GM19463 (cell line): Measurements from ENCODE around the gene FNIP1.
"Not testable (repeated sequence)": the region's sequence is repeated elsewhere in the genome, so short reads cannot be mapped to it uniquely, and the experiment has no call there.

Experiments
- ATAC-seq: cut with Tn5 transposase; IDR thresholded peaks from one replicate; pipeline ENCODE4 v1.9.1; 2021; ENCODE audit warnings: mild to moderate bottlenecking, moderate library complexity; ENCODE audit not compliant: unreplicated experiment

The FNIP1 gene

DNA sequence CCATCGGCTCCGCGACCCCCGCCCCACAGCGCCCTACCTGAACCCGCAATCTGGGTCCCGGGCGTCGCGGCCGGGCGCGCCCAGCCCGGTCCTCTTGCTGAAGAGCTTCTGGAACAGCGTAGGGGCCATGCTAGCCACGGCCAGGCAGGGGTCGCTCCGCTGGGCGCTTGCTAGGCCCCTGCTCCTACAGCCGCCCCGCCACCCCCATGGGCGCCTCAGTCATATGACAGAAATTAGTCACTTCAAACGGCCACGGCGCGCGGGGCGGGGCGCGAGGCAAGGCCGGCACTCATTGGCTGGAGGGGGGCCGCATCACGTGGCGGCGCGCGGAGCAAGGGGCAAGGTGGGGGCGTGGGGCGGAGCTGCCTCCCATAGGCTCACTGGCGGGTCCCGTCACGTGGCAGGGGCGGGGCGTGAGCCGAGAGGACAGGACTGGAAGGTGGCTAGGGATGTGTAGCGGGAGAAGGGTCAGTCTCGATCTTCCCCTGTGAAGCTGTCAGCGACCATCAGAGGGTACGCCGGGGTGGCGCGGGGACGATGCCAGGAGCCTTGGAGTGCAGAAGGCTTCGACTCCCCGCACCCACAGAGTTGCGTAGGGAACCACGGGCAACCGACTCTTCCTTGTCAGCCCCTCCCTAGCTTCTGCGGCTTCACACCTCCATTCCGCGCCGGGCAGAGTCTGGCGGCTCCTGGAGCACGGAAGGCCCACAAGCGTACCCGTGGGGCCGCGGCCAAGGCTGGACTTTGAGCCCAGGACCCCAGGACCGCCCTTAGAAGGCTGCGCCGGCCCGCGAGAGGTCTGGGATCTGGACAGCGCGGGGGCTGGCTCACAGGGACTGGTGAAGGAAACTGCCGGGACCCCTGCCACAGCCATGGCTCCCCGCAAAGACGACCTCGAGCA, at the start of gene FNIP1:
Gene FNIP1 (minus strand): TSS at position 225 of the 901 bp plus-strand sequence. CDS start 96 bp downstream, at position 129.
- ATAC-seq: peak; percentile 91

DNA sequence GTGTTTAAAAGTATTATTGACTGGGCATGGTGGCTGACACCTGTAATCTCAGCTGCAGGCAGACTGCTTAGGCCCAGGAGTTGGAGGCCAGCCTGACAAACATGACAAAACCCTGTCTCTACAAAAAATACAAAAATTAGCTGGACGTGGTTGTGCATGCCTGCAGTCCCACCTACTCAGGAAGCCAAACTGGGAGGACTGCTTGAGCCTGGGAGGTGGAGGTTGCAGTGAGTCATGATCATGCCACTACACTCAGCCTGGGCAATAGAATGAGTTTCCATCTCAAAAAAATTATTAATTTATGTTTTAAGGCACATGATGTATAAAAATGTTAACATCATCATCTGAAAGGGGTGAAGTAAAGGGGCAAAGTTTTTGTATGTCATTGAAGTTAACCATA, 49.7 kb upstream of the FNIP1 start:
- ATAC-seq: no peak

DNA sequence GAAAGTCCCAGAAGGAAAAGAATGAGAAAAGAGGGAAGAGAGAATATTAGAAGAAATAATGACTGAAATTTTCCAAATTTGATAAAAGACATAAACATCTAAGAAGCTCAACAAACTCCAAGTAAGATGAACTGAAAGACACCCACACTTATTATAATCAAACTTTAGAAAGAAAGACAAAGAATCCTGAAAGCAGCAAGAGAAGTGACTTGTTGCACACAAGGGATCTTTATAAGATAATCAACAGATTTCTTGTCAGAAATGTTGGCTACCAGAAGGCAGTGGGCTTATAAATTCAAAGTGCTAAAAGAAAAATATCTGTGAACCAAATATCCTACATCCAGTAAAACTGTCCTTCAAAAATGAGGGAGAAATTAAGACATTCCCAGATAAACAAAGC, 49.0 kb upstream of the FNIP1 start:
- no peak for ATAC-seq

DNA sequence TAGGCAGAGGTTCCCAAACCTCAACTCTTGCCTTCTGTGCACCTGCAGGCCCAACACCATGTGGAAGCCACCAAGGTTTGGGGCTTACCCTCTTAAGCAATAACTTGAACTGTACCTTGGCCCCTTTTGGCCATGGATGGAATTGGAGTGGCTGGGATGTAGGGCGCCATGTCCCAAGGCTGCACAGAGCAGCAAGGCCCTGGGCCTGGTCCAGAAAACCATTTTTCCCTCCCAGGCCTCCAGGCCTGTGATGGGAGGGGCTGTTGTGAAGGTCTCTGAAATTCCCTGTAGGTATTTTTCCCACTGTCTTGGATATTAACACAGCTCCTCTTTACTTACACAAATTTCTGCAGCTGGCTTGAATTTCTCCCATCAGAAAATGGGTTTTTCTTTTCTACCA, 46.2 kb upstream of the FNIP1 start:
- ATAC-seq: not testable (repeated sequence)

DNA sequence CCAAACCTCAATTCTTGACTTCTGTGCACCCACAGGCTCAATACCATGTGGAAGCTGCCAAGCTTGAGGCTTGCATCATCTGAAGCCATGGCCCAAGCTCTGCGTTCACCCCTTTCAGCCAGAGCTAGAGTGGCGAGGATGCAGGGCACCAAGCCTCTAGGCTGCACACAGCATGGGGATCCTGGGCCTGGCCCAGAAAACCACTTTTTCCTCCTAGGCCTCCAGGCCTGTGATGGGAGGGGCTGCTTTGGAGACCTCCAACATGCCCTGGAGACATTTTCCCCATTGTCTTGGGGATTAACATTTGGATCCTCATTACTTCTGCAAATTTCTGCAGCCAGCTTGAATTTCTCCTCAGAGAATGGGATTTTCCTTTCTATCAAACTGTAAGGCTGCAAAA, 35.9 kb upstream of the FNIP1 start:
- ATAC-seq: not testable (repeated sequence)

DNA sequence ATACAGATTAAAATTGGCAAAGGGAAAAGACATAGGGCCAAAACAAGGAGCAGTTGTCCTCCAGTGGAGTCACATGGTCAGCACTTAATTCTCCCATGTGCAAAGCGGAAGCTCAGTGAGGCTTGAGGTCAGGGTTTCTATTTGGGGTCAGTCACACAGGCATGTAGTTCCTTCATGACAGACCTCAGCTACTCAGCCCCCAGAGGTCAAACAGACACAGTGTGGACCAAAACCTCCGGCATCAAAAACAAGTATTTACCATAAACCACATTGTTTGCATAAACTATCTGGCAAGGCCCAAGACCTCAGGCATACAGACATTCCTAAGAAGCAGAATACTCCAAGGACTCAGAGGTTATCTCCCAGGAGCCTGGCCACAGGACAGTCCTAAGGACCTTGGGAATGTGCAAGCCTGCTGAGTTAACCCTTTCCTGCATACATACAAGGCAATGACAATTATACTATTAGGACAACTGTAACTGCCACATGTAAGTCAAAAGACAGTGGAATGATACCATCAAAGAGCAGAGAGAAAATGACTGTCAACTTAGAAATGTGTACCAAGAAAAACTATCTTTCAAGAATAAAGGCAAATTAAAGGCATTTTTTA, 28.7 kb upstream of the FNIP1 start:
- ATAC-seq: no peak

DNA sequence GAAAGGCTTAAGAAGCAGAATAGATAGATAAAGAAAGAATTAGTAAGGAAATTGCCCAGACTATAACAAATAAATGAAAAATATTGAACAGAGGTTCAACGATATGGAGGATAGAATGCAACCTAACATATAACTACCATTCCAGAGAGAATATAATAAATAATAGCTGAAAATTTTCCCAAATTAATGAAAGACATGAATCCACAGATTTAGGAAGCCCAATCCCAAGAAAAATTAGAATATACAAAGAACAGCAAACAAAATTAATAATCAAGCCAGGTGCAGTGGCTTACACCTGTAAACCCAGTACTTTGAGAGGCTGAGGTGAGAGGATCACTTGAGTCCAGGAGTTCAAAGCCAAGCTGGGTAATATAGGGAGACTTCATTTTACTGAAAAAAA, 27.8 kb upstream of the FNIP1 start:
- ATAC-seq: no peak

DNA sequence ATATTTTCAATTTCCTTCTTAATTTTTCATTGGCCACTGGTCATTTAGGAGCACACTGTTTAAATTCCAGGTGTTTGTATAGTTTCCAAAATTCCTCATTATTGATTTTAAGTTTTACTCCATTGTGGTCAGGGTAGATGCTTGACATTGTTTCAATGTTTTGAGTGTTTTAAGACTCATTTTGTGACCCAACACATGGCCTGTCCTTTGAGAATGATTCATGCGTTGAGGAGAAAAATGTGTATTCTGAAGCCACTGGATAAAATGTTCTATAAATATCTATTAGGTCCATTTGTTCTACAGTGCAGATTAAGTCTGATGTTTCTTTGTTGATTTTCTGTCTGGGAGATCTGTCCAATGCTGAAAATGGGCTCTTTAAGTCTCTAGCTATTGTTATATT, 24.4 kb upstream of the FNIP1 start:
- ATAC-seq: no peak

DNA sequence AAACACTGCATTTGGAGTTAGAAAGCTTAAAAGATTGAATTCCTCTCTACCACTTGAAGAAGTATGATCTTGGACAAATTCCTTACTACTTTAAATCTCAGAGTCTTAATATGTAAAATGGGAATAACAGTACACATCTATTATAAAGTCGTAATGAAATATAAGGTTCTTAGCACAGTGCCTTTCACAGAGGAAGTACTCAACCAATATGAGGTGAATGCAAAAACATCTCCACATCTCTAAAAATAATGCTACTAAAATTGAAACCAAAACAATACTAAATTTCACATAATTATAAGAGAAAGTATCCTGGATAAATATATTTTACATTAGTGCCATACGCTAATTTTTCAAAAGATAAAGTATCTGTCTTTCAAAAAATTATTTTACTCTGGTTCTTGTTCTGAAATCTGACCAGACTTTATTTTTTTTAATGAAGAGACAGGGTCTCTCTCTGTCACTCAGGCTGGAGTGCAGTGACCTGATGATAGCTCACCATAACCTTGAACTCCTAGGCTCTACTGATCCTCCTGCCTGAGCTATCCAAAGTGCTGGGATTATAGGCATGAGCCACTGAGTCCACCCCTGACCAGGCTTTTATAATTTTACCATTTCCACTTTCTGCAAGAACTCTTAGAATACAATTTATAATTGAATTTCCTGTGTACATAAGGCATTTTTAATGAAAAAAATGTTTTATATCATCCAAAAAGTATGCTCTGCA, 21.3 kb upstream of the FNIP1 start:
- ATAC-seq: no peak

DNA sequence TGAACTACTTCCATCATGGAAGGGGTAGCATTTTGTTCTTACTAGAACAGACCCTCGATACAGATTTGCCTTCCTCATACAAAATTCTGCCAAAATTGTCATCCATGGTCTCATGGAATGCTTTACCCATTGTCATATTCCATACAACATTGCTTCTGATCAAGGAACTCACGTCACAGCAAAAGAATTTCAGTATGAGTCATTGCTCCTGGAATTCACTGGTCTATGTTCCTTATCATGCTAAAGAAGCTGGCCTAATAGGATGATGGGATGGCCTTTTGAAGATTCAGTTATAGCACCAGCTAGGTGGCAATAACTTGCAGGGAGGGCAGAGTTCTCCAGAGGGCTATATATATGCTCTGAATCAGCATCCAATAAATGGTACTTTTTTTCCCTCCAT, 18.2 kb upstream of the FNIP1 start:
- ATAC-seq: no peak

DNA sequence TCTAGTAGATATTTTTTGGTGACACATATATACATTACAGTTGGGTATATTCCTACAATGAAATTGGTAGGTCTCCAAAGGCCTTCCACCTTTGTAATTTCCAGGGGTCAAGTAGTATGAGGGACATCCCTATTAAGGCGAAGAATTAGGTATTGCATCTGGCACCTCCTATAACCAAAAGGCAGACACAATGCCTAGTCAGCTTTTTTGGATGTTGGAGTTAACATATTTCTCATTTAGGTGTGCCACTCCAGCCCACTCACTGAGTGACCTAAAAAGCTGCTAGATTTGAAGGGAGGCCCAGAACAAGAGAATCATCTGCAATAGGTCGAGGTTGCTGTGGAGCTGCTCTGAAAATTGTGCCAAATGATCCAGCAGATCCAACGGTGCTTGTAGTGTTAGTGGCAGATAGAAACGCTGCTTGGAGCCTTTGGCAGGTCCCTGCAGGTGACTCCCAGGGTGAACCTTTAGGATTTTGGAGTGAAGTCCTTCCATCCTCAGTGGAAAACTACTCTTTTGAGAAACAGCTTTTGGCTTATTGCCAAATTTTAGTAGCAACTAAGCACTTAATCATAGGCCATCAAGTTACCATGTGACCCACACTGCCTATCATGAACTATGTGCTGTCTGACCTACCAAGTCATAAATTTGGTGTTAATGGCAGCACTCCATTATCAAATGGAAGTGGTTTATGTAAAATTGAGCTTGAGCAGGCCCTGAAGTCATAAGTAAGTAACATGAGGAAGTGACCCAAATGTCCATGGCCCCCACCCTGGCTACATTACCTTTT, 15.7 kb upstream of the FNIP1 start:
- no peak for ATAC-seq

DNA sequence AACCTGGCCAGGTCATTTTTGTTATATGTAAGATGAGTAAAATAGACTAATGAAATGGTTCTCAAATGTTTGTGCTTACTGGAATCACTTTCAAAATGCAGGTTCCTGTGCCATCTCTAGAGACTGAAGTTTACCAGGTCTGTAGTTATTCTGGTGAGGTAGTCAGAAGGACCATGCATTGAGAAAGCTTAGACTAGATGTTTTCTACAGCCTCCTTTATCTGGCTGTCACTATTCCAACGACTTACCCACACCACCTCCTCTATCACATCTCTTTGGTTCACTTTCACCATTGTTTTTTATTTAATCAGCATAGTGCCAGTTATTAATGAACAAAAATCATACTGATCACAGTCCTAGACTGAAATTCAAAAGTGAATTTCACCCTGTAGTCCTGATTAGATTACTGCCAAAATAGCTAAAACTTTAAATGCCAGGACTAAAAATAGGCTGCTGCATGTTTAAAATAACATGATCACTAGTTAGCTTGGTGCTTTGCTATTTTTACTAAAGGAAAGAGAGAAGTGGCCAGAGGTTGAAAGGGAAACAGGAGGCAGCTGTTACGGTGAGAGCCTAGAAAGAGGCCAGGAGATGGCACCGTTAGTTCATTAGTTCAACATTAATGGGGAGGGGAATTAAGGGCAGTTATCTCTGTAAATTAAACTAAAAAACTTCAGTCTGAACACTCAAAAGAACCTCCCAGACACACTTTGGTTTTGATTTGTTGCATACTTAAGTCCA, 13.9 kb upstream of the FNIP1 start:
- peak; percentile 51 for ATAC-seq

DNA sequence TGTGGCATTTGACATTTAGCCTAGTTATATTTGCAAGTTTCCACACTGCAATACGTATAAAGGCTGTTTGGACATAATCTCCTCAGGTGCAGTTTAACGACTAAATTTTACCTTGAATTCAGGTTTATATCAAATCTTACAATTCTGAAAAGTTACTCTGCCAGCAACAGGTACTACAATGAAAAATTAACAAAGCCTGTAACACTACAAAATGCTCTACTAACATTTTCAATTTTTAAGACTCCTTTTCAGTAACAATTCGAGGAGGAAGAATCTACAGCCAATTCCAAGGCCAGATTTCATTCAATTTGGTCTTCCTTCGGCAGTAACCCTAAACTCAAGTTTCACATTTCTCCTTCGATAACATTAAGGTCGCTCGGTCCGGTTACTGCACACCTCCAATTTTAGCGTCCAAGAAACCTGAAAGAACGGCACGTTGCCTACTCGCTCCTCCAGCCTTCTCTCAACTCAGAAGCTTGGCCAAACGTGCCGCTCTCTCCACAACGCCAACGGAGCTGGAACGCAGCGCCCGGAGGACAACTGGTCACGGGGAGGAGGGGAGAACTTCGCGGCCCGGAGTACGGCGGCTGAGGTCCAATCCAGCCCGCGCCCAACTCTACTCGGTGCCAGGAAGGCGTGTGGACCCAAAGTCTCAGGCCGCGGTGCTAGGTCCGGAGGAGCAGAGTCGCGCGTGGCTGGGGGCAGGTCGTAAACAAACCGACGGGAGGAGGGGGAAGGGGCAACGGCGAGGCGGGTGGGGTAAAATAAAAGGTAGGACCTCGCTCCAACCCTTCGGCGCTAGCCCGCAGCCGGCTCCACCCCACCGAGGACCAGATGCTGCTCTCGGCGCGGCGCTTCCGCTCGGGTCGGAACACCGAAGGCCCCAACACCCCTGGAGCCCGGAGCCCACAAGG, 681 bp downstream of the FNIP1 start:
- ATAC-seq: peak; percentile 12

DNA sequence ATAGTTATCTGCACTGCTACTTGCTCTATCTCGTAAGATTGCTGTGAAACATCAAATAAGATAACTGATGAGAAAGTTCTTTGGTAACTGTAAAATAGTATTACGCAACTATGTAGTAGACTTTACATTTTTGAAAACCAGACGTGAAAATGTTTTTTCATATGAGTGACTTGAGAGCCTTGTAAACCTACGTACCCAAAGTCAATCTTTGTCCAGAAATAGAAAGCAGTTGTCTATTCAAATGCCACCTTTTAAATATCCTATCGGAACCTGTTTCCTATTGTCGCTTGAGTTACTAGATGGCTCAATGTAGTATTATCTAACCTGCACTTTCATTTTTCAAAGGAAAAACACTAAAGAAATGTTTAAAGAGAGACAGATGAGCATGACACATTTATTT, 1.6 kb downstream of the FNIP1 start:
- ATAC-seq: no peak

DNA sequence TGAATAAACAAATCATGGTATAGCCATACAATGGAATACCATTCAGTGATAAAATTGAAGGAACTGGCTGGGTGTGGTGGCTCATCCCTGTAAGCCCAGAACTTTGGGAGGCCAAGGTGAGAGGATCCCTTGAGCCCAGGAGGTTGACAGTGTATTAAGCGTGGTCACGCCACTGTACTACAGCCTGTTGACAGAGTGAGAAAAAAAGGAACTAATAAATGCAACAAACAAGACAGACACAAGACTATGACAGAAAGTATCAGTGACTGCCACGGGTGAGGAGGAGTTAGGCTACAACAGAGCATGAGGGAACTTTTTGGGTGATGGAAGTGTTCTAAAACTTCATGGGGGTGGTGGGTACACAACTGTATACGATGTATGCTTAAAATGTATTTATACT, 2.2 kb downstream of the FNIP1 start:
- ATAC-seq: no peak

DNA sequence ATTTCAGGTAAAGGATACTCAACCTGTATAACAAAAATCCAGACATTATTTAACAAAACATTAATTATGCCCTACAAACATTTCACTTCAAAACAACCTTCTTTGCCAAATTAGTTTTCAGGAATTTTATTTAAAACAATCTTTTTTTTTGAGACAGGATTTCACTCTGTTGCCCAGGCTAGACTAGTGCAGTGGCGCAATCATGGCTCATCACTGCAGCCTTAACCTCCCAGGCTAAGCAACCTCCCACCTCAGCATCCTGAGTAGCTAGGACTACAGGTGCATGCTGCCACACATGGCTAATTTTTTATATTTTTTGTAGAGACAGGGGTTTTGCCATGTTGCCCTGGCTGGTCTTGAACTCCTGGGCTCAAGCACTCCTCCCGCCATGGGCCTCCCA, 3.9 kb downstream of the FNIP1 start:
- no peak for ATAC-seq

DNA sequence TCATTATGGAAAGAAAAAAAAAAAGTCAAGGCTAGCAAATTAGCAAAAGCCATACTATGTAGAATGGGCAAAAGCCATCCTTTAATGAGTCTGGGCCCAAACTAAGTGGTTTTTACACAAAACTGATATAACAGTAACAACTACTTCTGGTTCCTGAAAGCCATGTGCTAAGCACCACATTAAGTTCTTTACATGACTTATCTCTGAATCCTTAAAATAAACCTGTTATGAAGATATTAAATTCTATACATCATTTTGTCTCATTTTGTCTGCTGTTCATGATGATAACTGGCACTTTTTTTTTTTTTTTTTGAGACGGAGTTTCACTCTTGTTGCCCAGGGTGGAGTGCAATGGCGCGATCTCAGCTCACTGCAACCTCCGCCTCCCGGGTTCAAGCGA, 5.0 kb downstream of the FNIP1 start:
- ATAC-seq: no peak

DNA sequence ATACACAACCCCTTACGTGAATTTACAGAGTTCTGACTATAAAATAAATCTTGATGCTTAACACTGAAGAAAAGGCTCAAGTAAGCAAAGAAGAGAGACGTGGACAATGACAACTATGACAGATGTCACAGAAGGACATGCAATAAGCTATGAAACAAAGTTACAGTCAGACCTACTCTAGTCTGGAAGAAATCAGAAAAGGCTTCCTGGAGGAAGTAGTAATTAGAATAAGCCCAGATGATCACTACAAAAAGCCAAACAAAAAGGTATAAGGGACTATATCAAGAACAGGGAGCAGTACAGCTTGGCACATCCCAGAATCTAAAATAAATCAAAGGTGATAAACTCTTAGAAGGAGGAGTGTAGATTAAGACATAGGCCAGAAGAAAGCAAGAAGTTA, 6.3 kb downstream of the FNIP1 start:
- no peak for ATAC-seq

DNA sequence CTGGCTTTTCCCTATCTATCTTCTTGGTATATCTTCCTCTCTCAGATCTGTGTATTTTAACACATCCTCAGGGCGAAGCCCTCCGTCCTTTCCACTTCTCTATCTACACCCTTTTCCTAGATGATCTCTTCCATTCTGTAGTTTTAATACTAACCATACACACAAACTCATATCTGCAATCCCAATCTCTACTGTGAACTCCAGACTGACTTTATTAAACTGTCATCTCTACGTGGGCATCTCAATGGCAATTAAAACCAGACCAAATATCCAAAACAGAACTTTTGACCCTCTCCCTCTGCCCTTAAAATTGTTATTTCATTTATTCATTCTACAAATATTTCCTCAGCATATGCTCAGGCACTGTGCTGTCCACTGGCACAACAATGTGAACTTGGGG, 7.1 kb downstream of the FNIP1 start:
- ATAC-seq: no peak
